Memory B cell (primary cell): ENCODE measurements around the gene SLX4.

Experiments used
- ATAC-seq: fragments of 150-1000 bp; cut with Tn5 transposase; 2 replicates; pipeline ENCODE4 v1.10.0; 2021; ENCODE audit warnings: low read depth, mild to moderate bottlenecking, moderate library complexity
- DNase-seq, 2 donors: peaks; one replicate each; pipeline ENCODE4 v3.0.0; 2022; ENCODE audit warnings: low spot score in 2 of 2
- H3K27ac Mint-ChIP-seq: one replicate; pipeline ENCODE4 v1.8.0; 2022; ENCODE audit warnings: mild to moderate bottlenecking, moderate library complexity, mixed read lengths
- H3K27me3 Mint-ChIP-seq: one replicate; pipeline ENCODE4 v1.8.0; 2022; ENCODE audit warnings: mixed read lengths
- H3K36me3 Mint-ChIP-seq: one replicate; pipeline ENCODE4 v1.8.0; 2022; ENCODE audit warnings: mild to moderate bottlenecking, mixed read lengths
- H3K4me1 Mint-ChIP-seq: one replicate; pipeline ENCODE4 v1.8.0; 2022; ENCODE audit warnings: mixed read lengths
- H3K4me3 Mint-ChIP-seq: one replicate; pipeline ENCODE4 v1.8.0; 2022; ENCODE audit warnings: mild to moderate bottlenecking, moderate library complexity, mixed read lengths
- H3K9me3 Mint-ChIP-seq: one replicate; pipeline ENCODE4 v1.8.0; 2022; ENCODE audit warnings: mixed read lengths

The SLX4 gene

GRCh38 chr16:3574195-3574594 lies 37.2 kb downstream of the SLX4 start:
- H3K9me3 Mint-ChIP-seq, result peaks cover 5% of the 10 kb centered on the region
- H3K27me3 Mint-ChIP-seq, result no peaks in the 10 kb centered on the region
- DNase-seq, result no peak
- peak overlapping the region; percentile 55 for H3K27ac Mint-ChIP-seq
- H3K4me1 Mint-ChIP-seq, result peaks cover 27% of the 10 kb centered on the region
- H3K4me3 Mint-ChIP-seq, result no peak overlapping the region
- peaks cover 16% of the 10 kb centered on the region for H3K36me3 Mint-ChIP-seq
- ATAC-seq, result no peak

GRCh38 chr16:3573146-3573815 lies 38.1 kb downstream of the SLX4 start:
- peaks cover 23% of the 10 kb centered on the region for H3K4me1 Mint-ChIP-seq
- H3K36me3 Mint-ChIP-seq, result peaks cover 16% of the 10 kb centered on the region
- no peak for ATAC-seq
- no peak overlapping the region for H3K4me3 Mint-ChIP-seq
- DNase-seq, result no peak
- no peaks in the 10 kb centered on the region for H3K27me3 Mint-ChIP-seq
- H3K27ac Mint-ChIP-seq, result no peak overlapping the region
- peaks cover 5% of the 10 kb centered on the region for H3K9me3 Mint-ChIP-seq

- no peak for DNase-seq
- no peak overlapping the region for H3K27ac Mint-ChIP-seq
- no peak for ATAC-seq
- peaks cover 7% of the 10 kb centered on the region for H3K4me1 Mint-ChIP-seq
- no peak overlapping the region for H3K4me3 Mint-ChIP-seq
- H3K9me3 Mint-ChIP-seq, result peaks cover 5% of the 10 kb centered on the region
- no peaks in the 10 kb centered on the region for H3K27me3 Mint-ChIP-seq
- peaks cover 15% of the 10 kb centered on the region for H3K36me3 Mint-ChIP-seq
These were observed 40.9 kb downstream of the SLX4 start for GRCh38 chr16:3570420-3571062.

GRCh38 chr16:3569851-3570250 lies 41.6 kb downstream of the SLX4 start:
- peaks cover 20% of the 10 kb centered on the region for H3K36me3 Mint-ChIP-seq
- peaks cover 5% of the 10 kb centered on the region for H3K9me3 Mint-ChIP-seq
- peaks cover 6% of the 10 kb centered on the region for H3K4me1 Mint-ChIP-seq
- H3K27me3 Mint-ChIP-seq, result no peaks in the 10 kb centered on the region
- no peak overlapping the region for H3K4me3 Mint-ChIP-seq
- H3K27ac Mint-ChIP-seq, result no peak overlapping the region
- ATAC-seq, result no peak
- DNase-seq, result no peak

- ATAC-seq (no peak), DNase-seq (no peak)
- Mint-ChIP-seq H3K9me3 (peaks cover 5% of the 10 kb centered on the region), H3K36me3 (peaks cover 24% of the 10 kb centered on the region), H3K4me1 (no peaks in the 10 kb centered on the region), H3K27me3 (no peaks in the 10 kb centered on the region), H3K27ac (no peak overlapping the region), H3K4me3 (no peak overlapping the region)
These were observed 44.4 kb downstream of the SLX4 start for GRCh38 chr16:3566990-3567389.

- Mint-ChIP-seq H3K4me1 (no peaks in the 10 kb centered on the region), H3K27ac (no peak overlapping the region), H3K9me3 (no peaks in the 10 kb centered on the region), H3K36me3 (peaks cover 18% of the 10 kb centered on the region), H3K4me3 (no peak overlapping the region), H3K27me3 (no peaks in the 10 kb centered on the region)
- no peak for ATAC-seq
- no peak for DNase-seq
These were observed 46.6 kb downstream of the SLX4 start for GRCh38 chr16:3564889-3565141.

- Mint-ChIP-seq H3K4me3 (no peak overlapping the region), H3K27me3 (no peaks in the 10 kb centered on the region), H3K27ac (no peak overlapping the region), H3K4me1 (no peaks in the 10 kb centered on the region), H3K9me3 (no peaks in the 10 kb centered on the region), H3K36me3 (peaks cover 19% of the 10 kb centered on the region)
- DNase-seq (no peak), ATAC-seq (no peak)
These were observed 47.1 kb downstream of the SLX4 start for GRCh38 chr16:3564130-3564888.

- no peaks in the 10 kb centered on the region for H3K9me3 Mint-ChIP-seq
- no peaks in the 10 kb centered on the region for H3K4me1 Mint-ChIP-seq
- peaks cover 23% of the 10 kb centered on the region for H3K36me3 Mint-ChIP-seq
- ATAC-seq, result no peak
- no peak overlapping the region for H3K27ac Mint-ChIP-seq
- no peak for DNase-seq
- H3K27me3 Mint-ChIP-seq, result no peaks in the 10 kb centered on the region
- H3K4me3 Mint-ChIP-seq, result no peak overlapping the region
These were observed 48.4 kb downstream of the SLX4 start for GRCh38 chr16:3562914-3563480.

- Mint-ChIP-seq H3K27ac (no peak overlapping the region), H3K4me3 (no peak overlapping the region), H3K4me1 (no peaks in the 10 kb centered on the region), H3K27me3 (no peaks in the 10 kb centered on the region), H3K9me3 (no peaks in the 10 kb centered on the region), H3K36me3 (peaks cover 33% of the 10 kb centered on the region)
- no peak for ATAC-seq
- DNase-seq, result no peak
These were observed 49.8 kb downstream of the SLX4 start for GRCh38 chr16:3561626-3562025.

- Mint-ChIP-seq H3K27me3 (no peaks in the 10 kb centered on the region), H3K27ac (no peak overlapping the region)
These were observed 57.0 kb downstream of the SLX4 start for GRCh38 chr16:3554351-3554928.

GRCh38 chr16:3553138-3553923 lies 58.1 kb downstream of the SLX4 start:
- Mint-ChIP-seq H3K27me3 (no peaks in the 10 kb centered on the region), H3K36me3 (peaks cover 46% of the 10 kb centered on the region), H3K4me3 (no peak overlapping the region), H3K9me3 (peaks cover 9% of the 10 kb centered on the region), H3K4me1 (peaks cover 27% of the 10 kb centered on the region), H3K27ac (no peak overlapping the region)
- ATAC-seq (no peak), DNase-seq (no peak)

More at GRCh38 chr16:3554351-3554928, 57.0 kb downstream of the SLX4 start:
- peaks cover 9% of the 10 kb centered on the region for H3K9me3 Mint-ChIP-seq
- DNase-seq (no peak), ATAC-seq (no peak)
- peaks cover 47% of the 10 kb centered on the region for H3K36me3 Mint-ChIP-seq
- H3K4me1 Mint-ChIP-seq, result peaks cover 17% of the 10 kb centered on the region
- no peak overlapping the region for H3K4me3 Mint-ChIP-seq

GRCh38 chr16:3550851-3551847 lies 60.3 kb downstream of the SLX4 start:
- Mint-ChIP-seq H3K9me3 (peaks cover 9% of the 10 kb centered on the region), H3K4me3 (no peak overlapping the region), H3K27me3 (no peaks in the 10 kb centered on the region), H3K27ac (peak overlapping the region; percentile 43), H3K4me1 (peaks cover 37% of the 10 kb centered on the region), H3K36me3 (peaks cover 40% of the 10 kb centered on the region)
- no peak for DNase-seq
- no peak for ATAC-seq

GRCh38 chr16:3549906-3550305 lies 61.5 kb downstream of the SLX4 start:
- peaks cover 9% of the 10 kb centered on the region for H3K9me3 Mint-ChIP-seq
- no peak for DNase-seq
- ATAC-seq, result no peak
- H3K36me3 Mint-ChIP-seq, result peaks cover 42% of the 10 kb centered on the region
- no peaks in the 10 kb centered on the region for H3K27me3 Mint-ChIP-seq
- H3K27ac Mint-ChIP-seq, result peak overlapping the region; percentile 84
- no peak overlapping the region for H3K4me3 Mint-ChIP-seq
- H3K4me1 Mint-ChIP-seq, result peaks cover 38% of the 10 kb centered on the region
